HT-29 (cell line): Measurements from ENCODE around the gene N4BP2. TPM values are rescaled to one million over a fixed set of nuclear protein-coding genes. Genes with fewer than 3 reads are reported as not detected.
"Not testable (repeated sequence)": the region's sequence is repeated elsewhere in the genome, so short reads cannot be mapped to it uniquely, and the experiment has no call there.

Source experiments
- DNase-seq: peaks from one replicate; pipeline ENCODE4 v3.0.0-alpha.2; 2015; ENCODE audit warnings: low spot score
- total RNA-seq: library from RNA; depleted of rRNA; stranded (reverse); fragments of >200 nt; shearing (Covaris generic); gene quantifications from 2 replicates; pipeline ENCODE4 v1.2.3, GENCODE V29; 2014

Gene N4BP2
- total RNA-seq, 1 experiment from 2014 or later, result 1.8 TPM

DNA sequence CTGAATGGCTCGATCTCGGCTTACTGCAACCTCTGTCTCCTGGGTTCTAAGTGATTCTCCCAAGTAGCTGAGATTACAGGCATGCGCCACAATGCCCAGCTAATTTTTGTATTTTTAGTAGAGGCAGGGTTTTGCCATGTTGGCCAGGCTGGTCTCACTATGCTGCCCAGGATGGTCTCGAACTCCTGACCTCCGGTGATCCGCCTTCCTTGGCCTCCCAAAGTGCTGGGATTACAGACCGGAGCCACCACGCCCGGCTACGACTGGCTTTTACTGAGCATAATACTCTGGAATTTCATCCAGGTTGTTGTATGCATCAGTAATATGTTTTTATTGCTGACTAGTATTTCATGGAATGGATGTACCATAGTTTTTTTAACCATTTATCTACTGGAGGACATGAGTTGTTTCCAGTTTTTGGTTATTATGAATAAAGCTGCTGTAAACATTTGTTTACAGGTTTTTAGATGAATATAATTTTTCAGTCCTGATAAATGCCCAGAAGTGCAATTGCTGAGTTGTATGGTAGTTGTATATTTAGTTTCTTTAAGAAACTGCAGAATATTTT is 31.2 kb downstream of the N4BP2 start:
- no peak for DNase-seq

DNA sequence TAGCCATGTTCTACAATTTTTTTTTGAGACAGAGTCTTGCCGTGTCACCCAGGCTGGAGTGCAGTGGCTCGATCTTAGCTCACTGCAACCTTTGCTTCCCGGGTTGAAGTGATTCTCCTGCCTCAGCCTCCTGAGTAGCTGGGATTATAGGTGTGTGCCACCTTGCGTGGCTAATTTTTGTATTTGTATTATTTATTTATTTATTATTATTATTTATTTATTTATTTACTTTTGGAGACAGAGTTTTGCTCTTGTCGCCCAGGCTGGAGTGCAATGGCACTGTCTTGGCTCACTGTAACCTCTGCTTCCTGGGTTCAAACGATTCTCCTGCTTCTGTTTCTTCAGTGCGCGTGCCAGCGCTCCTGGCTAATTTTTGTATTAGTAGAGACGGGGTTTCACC is 36.8 kb downstream of the N4BP2 start:
- DNase-seq, result not testable (repeated sequence)

DNA sequence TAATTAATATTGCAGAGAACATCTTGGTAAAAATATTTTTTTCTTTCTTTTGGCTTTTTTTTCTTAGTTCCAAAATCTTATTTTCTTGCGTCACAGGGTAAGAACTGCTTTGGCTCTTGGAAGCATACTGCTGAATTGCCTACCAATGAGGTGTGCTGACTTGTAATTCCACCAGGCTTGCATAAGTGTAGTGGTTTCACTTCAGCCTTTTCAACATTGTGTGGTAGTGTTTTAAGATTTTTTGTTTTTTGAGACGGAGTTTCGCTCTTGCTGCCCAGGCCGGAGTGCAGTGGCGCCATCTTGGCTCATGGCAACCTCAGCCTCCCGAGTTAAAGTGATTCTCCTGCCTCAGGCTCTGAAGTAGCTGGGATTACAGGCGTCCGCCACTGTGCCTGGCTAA is 42.4 kb downstream of the N4BP2 start:
- no peak for DNase-seq

DNA sequence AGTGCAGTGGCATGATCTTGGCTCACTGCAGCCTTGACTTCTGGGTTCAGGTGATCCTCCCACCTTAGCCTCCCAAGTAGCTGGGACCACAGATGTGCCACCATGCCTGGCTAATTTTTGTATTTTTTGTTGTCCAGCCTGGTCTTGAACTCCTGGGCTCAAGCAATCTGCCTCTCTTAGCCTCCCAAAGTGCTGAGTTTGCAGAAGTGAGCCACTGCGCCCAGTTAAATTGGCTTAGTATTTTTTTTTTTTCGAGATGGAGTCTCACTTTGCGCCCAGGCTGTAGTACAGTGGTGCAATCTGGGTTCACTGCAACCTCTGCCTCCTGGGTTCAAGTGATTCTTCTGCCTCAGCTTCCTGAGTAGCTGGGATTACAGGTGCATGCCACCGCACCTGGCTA is 50.5 kb downstream of the N4BP2 start:
- not testable (repeated sequence) for DNase-seq

DNA sequence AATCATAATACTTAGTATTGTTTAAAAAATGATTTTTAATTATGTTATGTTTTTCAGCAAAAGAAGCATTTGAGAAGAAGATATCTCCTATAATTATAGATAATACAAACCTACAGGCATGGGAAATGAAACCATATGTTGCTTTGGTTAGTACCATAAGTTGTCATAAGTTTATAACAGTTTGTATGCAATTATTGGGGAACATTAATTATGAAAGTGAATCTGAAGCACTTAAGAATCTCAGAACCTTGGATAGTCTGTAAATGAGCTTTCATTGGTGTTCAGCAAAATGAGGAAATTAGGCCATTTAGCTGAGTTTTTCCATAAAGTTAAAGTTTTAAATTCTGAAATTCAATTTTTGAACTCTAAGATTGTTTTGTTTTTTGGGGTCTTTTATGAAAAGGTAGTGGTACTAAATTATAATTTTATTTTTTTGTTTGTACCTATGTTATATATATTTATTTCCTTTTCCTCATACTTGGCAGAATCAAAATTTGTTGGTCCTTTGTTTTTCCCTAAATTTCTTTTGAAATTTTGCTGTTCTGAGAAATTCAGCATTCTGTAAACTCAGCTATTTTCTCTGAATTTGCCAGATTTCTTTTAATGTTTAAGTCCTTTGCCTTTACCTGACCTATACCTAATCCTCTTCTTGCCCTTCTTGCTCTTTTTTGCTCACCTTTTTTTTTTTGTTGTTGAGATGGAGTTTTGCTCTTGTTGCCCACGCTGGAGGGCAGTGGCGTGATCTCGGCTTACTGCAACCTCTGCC is 55.6 kb downstream of the N4BP2 start:
- no peak for DNase-seq

DNA sequence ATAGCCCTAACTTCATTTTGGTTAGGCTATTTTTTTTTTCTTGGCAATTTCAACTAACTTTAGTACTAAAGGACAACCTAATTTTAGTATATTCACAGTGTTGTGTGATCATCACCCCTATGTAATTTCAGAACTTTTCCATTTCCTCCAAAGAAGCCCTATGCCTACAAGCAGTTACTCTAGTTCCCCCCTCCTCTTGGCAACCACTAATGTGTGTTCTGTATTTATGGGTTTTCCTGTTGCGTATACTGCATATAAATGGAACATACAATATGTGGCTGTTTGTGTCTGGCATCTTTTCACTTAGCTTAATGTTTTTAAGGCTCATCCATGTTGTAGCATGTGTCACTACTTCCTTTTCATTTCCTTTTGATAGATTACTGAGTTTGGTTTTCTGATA is 57.6 kb downstream of the N4BP2 start:
- no peak for DNase-seq

DNA sequence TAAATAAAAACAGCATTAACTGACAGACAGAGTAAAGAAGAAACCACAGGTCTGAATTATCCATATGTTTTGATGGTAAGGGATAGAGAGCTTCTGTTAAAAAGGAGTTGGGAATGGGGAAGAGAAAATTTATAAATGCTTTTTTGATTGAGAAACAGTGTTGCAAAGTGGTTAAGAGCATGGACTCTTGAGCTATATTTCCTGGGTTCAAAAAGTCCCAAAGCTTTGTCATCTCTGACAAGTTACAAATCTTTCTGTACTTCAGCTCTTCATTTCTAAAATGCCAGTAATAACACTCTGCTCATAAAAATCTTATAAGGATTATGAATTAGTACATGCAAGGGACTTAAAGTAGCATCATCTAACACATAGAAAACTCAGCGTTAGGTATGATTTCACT is 62.2 kb downstream of the N4BP2 start:
- no peak for DNase-seq

DNA sequence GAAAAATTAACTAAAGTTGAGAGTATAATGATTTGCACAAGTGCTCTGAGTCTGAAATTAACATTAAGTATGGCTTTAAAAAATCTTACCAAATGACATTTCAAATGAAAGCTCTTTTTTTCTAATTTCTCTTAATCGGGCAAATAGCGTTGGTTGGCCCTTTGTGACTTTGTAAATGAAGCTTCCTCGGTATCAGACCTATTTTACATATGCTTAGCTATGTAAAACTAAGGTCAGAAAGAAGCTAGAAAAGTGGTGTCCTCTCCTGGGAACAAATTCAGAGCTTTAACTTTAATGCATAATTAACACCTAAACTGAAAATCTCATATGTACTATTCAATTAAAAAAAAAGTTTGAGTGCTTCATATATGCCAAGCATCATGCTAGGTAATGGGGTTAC is 62.7 kb downstream of the N4BP2 start:
- no peak for DNase-seq

DNA sequence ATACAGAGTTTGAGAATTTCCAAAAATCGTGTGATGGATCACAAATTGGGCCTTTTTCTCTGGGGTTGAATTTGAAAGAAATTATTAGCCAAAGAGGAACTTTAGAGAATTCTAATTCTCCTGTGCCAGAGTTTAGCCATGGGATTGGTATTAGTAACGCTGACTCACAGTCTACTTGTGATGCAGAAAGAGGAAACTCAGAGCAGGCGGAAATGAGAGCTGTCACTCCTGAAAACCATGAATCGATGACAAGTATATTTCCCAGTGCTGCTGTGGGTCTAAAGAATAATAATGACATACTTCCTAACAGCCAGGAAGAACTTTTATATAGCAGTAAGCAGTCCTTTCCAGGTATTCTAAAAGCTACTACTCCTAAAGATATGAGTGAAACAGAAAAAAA is 64.9 kb downstream of the N4BP2 start:
- DNase-seq, result no peak

DNA sequence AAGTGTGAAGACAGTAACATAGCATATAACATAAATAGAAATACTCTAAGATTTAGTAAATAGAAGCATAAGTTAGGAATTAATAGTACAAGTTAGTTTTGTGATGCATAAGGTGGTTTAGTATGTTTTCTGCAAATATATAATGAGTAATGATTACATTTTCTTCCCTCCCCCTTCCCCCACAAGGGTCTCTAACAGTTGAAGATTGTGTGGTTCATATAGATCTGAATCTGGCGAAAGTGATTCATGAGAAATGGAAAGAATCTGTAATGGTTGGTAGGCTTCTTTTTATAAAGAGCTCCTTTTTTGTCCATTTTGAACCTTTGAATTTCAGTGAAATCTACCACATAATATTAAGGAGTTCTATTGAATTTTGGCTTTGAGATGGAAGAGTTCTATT is 66.3 kb downstream of the N4BP2 start:
- no peak for DNase-seq

DNA sequence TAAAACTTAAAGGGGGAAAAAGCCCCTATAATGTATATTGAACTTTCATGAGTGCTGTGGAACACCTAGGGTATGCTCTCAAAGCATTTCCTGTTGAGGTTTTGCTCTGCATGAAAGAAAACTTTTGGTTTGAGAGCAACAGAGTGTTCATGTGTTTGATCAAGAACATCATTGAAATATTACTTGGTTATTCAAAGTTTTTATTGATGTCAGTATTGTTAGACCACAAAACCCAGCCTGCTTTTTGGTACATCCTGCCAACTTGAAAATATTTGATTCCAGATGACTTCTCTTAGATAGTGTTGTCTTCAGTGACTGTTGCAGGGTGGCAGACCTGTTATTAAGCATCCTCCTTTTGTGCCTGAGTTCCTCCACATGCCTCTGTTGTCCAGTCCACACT is 68.0 kb downstream of the N4BP2 start:
- DNase-seq, result no peak

DNA sequence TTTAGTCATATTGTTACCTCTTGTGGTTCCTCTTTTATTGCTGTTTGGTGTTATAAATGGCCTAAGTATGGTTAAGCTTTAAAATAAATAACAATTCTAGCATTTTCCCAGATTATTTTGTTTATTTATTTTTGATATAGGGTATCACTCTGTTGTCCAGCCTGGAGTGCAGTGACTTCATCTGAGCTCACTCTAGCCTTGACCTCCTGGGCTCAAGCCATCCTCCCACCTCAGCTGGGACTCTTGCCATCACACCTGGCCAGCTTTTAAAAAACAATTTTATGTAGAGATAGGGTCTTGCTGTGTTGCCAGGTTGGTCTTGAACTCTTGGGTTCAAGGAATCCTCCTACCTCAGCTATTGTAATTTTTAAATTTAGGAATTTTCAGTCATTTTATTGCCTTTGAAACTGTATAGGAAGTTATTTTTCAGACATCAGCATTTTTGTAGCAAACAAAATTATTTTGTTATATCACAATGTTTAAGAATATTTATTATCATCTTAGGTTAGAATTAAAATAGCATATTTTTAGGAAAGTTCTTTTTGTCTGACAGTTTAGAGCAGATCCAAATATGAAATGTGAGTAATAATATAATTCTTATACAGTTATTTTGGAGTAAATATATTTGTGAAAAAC is 73.9 kb downstream of the N4BP2 start:
- DNase-seq, result no peak

DNA sequence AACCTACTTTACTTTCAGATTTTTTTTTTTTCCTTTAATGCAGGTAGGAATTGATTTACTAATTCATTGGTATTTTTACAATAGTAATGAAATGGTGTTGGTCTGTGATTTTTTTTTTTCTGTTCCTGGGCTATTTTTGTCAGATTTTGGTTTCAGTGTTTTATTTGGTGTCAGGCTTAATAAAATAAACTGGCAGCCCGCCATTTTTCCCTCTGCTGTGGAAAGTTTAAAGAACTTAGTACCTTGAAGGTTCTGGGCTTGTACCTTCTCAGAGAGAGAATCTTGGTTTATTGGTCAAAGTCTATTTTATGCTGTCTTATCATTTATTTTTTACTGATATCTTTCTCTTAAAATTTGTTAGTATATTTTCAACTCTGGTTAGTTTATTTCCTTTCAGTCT is 76.2 kb downstream of the N4BP2 start:
- no peak for DNase-seq

DNA sequence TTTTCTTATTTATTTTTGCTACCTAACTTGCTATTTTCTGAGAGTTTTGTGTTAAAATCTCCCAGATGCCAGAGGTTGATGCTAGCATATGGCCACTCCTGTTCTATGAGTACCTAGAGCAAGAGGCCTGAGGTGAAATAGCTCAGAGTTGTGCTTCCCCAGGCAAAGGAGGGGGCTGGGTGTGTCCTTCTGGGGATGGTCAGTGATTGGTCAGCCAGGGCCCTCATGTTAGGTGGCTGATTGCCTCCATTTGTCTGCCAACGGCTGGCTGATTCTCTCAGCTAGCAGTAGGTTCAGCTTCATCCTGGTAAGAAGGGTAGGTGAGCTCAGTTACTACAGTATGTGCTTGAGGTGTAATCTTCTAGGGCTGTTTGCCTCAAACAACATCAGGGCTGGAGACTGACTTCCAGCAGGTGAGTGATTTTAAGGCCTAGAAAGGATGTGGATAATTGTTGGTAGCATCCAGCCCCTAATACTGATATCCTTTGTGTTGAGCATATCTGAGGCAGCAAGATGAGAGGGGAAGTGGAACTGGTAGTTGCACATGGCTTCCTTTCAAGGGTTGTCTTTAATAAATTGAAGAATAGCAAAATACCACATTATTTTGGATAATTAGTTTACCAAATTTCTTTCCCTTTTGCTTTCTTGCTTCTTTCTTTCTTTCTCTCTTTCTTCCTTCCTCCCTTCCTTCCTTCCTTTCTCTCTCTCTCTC is 77.7 kb downstream of the N4BP2 start:
- DNase-seq, result no peak

DNA sequence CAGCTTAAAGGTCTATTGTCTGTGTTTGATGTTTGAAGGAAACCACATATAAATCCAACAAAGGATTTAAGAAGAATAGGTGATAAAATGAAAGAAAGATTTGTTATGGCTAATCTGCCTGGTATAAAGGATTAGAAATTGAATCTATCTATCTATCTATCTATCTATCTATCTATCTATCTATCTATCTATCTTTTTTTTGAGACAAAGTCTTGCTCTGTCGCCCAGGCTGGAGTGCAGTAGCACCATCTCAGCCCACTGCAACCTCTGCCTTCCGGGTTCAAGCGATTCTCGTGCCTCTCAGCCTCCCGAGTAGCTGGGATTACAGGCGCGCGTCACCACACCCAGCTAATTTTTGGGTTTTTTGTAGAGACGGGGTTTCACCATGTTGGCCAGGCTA is 79.6 kb downstream of the N4BP2 start:
- not testable (repeated sequence) for DNase-seq

DNA sequence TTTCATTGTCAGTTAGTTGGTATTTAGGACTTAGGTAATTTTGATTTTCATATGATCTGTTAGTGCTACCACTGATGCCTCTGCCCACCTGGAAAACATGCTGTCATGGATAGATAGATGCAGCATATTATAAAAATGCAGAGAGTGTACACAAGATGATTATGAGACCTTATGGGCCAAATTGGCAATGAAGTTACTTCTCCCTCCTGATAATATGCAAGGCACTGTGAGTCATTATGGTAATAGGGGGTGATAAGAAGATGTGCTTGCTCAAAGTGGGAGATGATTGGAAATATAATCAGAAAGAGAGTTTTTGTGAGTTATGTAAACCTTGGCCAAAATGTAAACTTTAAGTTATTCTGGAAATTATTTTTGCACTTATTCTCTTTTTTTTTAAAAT is 83.5 kb downstream of the N4BP2 start:
- DNase-seq, result no peak

DNA sequence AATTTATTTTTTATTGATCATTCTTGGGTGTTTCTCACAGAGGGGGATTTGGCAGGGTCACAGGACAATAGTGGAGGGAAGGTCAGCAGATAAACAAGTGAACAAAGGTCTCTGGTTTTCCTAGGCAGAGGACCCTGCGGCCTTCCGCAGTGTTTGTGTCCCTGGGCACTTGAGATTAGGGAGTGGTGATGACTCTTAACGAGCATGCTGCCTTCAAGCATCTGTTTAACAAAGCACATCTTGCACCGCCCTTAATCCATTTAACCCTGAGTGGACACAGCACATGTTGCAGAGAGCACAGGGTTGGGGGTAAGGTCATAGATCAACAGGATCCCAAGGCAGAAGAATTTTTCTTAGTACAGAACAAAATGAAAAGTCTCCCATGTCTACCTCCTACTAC is 83.9 kb downstream of the N4BP2 start:
- not testable (repeated sequence) for DNase-seq

DNA sequence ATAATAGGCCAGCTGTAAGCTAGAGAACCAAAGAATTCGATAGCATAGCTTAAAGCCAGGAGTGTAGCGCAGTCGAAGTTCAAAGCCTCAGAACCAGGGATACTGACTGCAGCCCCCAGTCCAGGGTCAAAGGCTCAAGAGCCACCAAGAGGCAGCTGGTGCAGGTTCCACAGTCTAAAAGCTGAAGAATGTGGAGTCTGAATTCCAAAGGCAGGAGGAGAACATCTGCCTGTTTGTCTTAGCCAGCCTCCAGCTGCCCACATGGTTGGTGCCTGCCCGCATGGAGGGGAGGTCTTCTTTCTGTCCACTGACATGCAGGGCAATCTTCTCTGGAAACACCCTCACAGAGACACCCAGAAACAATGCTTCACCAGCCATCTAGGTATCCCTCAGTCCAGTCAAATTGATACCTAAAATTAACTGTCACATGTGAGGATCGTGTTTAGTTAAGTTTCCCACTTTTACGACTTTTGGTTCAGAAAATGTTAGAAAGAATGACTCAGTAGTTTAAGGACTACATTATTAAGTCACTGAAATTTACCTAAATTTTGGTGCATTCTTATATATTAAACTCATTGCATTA is 87.4 kb downstream of the N4BP2 start:
- no peak for DNase-seq

DNA sequence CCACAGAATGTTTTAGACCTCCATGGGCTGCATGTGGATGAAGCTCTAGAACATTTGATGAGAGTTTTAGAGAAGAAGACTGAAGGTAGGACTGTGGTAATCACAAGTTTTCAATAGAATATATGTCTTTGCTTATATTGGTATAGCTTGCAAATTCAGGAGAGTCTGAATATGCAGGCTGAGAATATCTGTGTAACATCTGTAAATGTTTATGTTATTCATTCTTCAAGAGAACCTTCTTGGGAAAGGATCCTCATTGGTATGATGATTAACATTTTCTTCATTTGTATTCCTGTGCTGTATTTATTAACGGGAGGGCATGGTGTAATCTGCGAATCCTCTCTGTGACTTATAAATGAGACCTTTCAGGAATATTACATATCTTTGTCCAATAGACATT is 88.1 kb downstream of the N4BP2 start:
- no peak for DNase-seq

DNA sequence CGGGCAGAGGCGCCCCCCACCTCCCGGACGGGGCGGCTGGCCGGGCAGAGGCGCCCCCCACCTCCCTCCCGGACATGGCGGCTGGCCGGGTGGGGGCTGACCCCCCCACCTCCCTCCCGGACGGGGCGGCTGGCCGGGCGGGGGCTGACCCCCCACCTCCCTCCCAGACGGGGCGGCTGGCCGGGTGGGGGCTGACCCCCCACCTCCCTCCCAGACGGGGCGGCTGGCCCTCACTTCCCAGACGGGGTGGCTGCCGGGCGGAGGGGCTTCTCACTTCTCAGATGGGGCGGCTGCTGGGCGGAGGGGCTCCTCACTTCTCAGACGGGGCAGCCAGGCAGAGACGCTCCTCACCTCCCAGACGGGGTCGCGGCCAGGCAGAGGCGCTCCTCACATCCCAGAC is 90.8 kb downstream of the N4BP2 start:
- DNase-seq, result not testable (repeated sequence)

DNA sequence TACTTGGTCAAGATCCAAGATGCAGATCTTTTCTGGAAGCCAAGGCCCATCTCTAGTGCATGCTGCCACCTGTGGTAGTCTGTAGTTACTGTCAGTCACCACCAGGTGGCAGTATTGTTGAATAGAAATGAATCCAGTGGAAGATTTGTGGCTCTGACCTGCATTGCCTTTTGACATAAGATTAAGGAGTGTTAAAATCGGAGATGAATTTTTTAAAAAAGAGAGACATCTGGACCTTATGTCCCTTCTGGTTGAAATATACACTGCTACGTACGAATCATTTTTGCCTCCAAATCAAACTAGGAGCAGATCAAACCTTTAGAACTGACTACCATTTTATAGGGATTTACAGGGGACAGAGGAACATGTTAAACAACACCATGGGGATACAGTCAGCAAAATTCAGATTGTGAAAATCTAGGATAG is 93.3 kb downstream of the N4BP2 start:
- DNase-seq, result peak; percentile 92

DNA sequence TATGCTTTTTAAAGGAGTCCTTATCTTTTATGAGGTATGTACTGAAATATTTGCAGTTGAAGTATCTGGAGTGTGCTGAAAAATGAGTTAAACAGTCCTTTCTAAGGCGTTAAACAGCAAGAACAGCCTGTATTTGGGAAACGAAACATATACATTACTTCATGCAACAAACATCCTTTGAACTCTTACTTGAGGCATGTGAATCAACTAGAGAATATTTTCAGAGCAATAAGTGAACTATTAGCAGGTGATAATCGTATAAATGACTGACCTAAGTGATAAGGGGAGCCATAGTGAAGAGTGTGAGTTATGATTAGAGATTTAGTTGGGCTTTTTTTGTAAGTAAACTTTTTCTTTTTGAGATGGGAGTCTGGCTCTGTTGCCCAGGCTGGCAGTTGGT is 94.3 kb downstream of the N4BP2 start:
- DNase-seq, result no peak
